ENCODE measurements around the gene ZP1.

DNA sequence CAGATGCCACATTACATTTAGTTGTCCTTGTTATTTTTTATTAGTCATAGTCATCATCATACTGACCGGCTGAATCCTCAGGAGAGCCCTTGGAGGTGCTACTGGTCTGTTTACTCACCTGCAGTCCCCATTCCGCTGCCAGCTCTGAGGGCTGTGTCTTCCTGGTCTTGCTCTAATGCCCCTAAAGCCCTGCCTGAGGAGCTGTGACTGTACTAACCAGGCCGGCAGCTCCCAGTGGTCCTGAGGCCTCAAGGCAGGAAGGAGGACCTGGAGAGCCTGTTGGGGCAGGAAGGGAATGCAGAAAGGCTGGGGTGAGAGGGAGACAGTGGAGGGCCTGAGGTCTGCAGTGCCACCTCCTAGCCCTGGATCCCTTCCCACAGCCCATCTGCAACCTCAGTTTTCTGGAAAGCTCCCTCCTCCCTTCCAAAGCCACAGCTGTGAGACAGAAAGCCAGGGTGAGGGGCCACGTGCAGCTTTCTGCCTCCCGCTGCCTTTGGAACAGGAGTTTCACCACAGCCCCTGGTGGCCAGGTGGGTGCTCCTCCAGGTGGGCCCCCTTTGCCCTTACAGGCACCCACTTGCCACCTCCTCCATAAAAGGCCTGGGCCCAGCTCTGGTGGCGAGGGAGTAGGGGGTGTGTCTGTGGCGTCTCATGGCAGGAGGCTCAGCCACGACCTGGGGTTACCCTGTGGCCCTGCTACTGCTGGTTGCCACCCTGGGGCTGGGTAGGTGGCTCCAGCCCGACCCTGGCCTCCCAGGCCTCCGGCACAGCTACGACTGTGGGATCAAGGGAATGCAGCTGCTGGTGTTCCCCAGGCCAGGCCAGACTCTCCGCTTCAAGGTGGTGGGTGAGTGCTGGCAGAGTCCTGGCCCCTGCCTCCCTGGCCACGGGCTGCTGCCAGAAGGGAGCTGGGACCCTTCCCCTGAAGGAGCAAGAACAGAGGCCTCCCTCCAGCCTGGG is at the start of gene ZP1:
- TF ChIP-seq ZBTB33 (IDR thresholded peaks at IDR 0.05): no peak
- TF ChIP-seq, protein P1, sequence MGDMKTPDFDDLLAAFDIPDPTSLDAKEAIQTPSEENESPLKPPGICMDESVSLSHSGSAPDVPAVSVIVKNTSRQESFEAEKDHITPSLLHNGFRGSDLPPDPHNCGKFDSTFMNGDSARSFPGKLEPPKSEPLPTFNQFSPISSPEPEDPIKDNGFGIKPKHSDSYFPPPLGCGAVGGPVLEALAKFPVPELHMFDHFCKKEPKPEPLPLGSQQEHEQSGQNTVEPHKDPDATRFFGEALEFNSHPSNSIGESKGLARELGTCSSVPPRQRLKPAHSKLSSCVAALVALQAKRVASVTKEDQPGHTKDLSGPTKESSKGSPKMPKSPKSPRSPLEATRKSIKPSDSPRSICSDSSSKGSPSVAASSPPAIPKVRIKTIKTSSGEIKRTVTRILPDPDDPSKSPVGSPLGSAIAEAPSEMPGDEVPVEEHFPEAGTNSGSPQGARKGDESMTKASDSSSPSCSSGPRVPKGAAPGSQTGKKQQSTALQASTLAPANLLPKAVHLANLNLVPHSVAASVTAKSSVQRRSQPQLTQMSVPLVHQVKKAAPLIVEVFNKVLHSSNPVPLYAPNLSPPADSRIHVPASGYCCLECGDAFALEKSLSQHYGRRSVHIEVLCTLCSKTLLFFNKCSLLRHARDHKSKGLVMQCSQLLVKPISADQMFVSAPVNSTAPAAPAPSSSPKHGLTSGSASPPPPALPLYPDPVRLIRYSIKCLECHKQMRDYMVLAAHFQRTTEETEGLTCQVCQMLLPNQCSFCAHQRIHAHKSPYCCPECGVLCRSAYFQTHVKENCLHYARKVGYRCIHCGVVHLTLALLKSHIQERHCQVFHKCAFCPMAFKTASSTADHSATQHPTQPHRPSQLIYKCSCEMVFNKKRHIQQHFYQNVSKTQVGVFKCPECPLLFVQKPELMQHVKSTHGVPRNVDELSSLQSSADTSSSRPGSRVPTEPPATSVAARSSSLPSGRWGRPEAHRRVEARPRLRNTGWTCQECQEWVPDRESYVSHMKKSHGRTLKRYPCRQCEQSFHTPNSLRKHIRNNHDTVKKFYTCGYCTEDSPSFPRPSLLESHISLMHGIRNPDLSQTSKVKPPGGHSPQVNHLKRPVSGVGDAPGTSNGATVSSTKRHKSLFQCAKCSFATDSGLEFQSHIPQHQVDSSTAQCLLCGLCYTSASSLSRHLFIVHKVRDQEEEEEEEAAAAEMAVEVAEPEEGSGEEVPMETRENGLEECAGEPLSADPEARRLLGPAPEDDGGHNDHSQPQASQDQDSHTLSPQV (IDR thresholded peaks at IDR 0.05): no peak
- TF ChIP-seq POLR2AphosphoS5 (IDR thresholded peaks at IDR 0.05; ENCODE audit: low read length): no peak
- TF ChIP-seq SRF (IDR thresholded peaks at IDR 0.05; ENCODE audit: low read depth in 2 of 2, low read length in 2 of 2): no peak
- TF ChIP-seq ASH2L (IDR thresholded peaks at IDR 0.05; ENCODE audit: borderline replicate concordance, low read depth): no peak
- TF ChIP-seq CTCF (IDR thresholded peaks at IDR 0.05 in 2 of 3, conservative IDR thresholded peaks at IDR 0.05 in 1 of 3; ENCODE audit: control insufficient read depth in 2 of 3, extremely low read depth in 1 of 3, insufficient read depth in 1 of 3, low read depth in 3 of 3, low read length in 3 of 3): no peak
- TF ChIP-seq FOS (IDR thresholded peaks at IDR 0.05; ENCODE audit: borderline replicate concordance, extremely low read depth, insufficient read length): no peak
- TF ChIP-seq SUZ12 (IDR thresholded peaks at IDR 0.05; ENCODE audit: unreplicated experiment): no peak
- TF ChIP-seq, protein P2, sequence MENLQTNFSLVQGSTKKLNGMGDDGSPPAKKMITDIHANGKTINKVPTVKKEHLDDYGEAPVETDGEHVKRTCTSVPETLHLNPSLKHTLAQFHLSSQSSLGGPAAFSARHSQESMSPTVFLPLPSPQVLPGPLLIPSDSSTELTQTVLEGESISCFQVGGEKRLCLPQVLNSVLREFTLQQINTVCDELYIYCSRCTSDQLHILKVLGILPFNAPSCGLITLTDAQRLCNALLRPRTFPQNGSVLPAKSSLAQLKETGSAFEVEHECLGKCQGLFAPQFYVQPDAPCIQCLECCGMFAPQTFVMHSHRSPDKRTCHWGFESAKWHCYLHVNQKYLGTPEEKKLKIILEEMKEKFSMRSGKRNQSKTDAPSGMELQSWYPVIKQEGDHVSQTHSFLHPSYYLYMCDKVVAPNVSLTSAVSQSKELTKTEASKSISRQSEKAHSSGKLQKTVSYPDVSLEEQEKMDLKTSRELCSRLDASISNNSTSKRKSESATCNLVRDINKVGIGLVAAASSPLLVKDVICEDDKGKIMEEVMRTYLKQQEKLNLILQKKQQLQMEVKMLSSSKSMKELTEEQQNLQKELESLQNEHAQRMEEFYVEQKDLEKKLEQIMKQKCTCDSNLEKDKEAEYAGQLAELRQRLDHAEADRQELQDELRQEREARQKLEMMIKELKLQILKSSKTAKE (IDR thresholded peaks at IDR 0.05; ENCODE audit: low read depth, poor library complexity, severe bottlenecking): no peak
- no peak for TF ChIP-seq TCF12 (IDR thresholded peaks at IDR 0.05; ENCODE audit: low read depth, low read length)
- no peak for TF ChIP-seq RAD21 (IDR thresholded peaks at IDR 0.05; ENCODE audit: insufficient read depth, low read depth, low read length)
- no peak for TF ChIP-seq RCOR1 (conservative IDR thresholded peaks at IDR 0.05; ENCODE audit: low read depth, low read length)
- TF ChIP-seq SMAD1 (IDR thresholded peaks at IDR 0.05; ENCODE audit: low read depth, partially characterized antibody): no peak
- TF ChIP-seq IKZF1 (conservative IDR thresholded peaks at IDR 0.05): no peak
